SK-N-MC (cell line): ENCODE measurements around the gene CNOT6L.

Experiments used
- EZH2 ChIP-seq: fragments of 200-600 bp; sonication (generic); IDR thresholded peaks from one replicate; pipeline ENCODE4 v1.6.1; 2017; ENCODE audit warnings: antibody characterized with exemption
- POLR2AphosphoS5 ChIP-seq: IDR thresholded peaks from 2 replicates; pipeline ENCODE4 v1.6.1; 2012; ENCODE audit warnings: mild to moderate bottlenecking, low read depth, low read length, borderline replicate concordance

DNA sequence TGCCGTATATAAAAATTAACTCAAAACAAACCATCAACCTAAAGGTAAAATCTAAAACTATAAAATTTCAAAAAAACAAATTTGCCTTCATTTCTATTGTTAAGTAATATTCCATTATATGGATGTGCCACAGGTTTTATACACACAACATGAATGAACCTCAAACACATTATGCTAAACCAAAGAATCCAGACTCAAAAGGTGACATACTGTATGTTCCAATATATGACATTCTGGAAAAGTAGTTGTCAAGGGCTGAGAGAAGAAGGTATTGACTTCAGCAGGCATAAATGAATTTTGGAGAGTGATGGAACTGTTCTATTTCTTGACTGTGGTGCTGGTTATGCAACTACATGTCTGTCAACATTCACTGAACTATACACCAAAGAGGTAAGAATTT lies 56.6 kb downstream of the CNOT6L start:
- TF ChIP-seq POLR2AphosphoS5, result no peak
- no peak for TF ChIP-seq EZH2
